ENCODE measurements around the gene RASL10B. TPM values are rescaled to one million over a fixed set of nuclear protein-coding genes. Genes with fewer than 3 reads are reported as not detected.

RASL10B gene
- total RNA-seq, 2 donors from 2014 or later = 39.2 to 61.9 TPM

DNA sequence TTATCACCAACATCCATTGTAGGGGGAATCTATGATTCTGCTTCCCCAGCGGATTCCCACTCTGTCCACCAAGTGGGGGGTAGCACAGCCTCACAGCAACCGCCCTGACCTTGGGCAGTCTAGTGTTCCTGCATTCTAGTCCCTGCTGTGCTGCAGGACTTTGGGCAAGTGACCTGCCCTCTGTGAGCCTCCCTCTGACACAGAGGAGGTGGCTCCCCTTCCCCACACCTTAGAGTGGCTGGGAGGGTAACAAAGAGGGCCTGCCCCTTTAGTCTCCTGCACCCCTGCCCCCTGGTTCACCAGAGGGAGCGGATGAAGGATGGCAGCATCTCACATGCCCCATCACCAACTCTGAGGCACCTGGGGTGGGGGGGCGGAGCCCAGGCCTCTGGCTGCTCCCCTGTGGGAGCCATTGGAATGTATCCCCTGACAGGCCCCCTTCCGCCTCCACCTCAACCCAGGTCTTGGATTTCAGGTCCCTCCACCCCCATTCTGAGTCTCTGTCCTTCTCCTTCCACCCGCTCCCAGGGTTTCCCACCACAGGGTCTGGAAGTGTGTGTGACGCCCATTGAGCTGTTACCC lies 11.5 kb downstream of the RASL10B start:
- TF ChIP-seq, protein P1, sequence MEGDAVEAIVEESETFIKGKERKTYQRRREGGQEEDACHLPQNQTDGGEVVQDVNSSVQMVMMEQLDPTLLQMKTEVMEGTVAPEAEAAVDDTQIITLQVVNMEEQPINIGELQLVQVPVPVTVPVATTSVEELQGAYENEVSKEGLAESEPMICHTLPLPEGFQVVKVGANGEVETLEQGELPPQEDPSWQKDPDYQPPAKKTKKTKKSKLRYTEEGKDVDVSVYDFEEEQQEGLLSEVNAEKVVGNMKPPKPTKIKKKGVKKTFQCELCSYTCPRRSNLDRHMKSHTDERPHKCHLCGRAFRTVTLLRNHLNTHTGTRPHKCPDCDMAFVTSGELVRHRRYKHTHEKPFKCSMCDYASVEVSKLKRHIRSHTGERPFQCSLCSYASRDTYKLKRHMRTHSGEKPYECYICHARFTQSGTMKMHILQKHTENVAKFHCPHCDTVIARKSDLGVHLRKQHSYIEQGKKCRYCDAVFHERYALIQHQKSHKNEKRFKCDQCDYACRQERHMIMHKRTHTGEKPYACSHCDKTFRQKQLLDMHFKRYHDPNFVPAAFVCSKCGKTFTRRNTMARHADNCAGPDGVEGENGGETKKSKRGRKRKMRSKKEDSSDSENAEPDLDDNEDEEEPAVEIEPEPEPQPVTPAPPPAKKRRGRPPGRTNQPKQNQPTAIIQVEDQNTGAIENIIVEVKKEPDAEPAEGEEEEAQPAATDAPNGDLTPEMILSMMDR (IDR thresholded peaks at IDR 0.05) = no peak
- Histone ChIP-seq H3K27me3 (no peaks in the 10 kb centered on the region), H3K9me3 (no peaks in the 10 kb centered on the region), H3K27ac (no peak overlapping the region), H3K36me3 (no peaks in the 10 kb centered on the region), H3K4me3 (no peak overlapping the region), H3K4me1 (peaks cover 0 to 15% of the 10 kb centered on the region in 2 donors)
- no peak for DNase-seq (ENCODE audit: low spot score)

DNA sequence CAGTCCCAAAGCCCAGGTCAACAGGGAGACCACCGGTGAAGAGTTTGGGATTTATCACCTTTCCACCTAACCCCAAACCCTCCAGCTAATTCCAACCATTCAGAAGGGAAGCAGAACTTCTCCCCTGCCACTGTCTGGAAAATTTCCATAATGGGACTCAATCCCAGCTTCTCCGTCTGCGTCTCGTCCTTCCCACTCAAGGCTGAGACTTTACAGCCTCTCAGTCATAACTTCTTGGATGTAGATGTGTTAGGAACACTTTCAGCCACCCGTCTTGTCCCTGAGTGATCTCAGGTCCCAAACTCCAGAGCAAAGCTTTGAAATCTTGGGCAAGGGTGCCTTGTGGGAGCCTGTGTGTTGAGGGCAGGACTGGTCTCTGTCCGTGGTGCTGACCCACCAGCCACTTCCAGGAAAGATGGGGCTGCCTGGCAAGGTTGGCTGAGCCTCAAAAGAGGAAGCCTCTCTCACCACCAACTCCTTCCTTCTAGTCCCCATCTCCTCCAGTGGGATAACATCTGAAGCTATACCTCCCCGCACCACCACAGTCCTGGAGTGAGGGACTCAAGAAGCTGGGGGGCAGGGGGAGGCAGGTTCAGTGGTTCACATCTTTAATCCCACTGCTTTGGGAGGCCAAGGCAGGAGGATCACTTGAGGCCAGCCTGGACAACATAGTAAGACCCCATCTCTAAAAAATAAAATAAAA lies 12.3 kb downstream of the RASL10B start:
- no peak for DNase-seq (ENCODE audit: low spot score)
- Histone ChIP-seq H3K9me3 (no peaks in the 10 kb centered on the region), H3K4me1 (peaks cover 0 to 15% of the 10 kb centered on the region in 2 donors), H3K36me3 (no peaks in the 10 kb centered on the region), H3K4me3 (no peak overlapping the region), H3K27me3 (no peaks in the 10 kb centered on the region), H3K27ac (no peak overlapping the region)
- TF ChIP-seq, protein P1 (IDR thresholded peaks at IDR 0.05) = no peak

DNA sequence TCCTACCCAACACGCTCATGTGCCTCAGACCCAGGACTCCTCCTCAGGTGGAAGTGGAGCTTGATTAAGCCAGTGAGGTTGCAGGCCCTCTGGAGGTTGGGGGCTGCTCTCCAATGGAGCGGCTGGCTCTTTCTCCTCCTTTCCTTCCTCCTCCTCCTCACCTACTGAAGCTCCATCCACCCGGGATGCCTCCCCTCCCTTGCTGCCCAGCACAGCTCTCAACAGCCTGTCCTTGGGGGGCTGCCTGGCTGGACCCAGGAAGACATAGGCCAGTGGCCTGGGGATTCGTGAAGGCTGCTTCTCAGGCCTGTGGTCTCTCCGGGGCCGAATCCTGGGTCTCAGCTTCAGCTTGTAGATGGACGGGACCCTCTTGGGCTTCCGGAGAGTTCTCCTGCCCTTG lies 13.4 kb downstream of the RASL10B start:
- no peak for DNase-seq (ENCODE audit: low spot score)
- Histone ChIP-seq H3K9me3 (no peaks in the 10 kb centered on the region), H3K4me3 (no peak overlapping the region), H3K27me3 (no peaks in the 10 kb centered on the region), H3K36me3 (no peaks in the 10 kb centered on the region), H3K4me1 (peaks cover 0 to 22% of the 10 kb centered on the region in 2 donors), H3K27ac (no peak overlapping the region)
- TF ChIP-seq, protein P1 (IDR thresholded peaks at IDR 0.05) = no peak

DNA sequence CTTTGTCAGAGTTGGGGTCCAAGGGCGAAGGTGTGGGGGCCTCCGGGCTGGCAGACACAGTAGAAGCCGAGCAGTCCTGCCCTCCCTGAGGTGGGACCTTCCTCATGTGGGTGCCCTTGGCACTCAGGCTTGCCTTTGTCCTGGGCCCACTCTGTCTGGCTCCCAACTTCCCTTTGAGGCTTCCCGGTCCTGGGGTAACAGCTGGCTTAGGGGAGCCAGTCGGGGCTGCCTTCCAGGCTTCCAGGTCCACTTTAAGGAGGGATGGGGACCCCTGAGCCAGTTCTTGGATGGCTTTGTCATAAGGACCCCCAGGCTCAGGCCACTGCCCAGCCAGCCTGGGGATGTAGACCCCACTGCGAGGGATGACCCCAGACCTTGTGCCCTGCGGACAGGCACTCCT lies 13.8 kb downstream of the RASL10B start:
- Histone ChIP-seq H3K27me3 (no peaks in the 10 kb centered on the region), H3K4me3 (no peak overlapping the region), H3K27ac (no peak overlapping the region), H3K36me3 (no peaks in the 10 kb centered on the region), H3K9me3 (no peaks in the 10 kb centered on the region), H3K4me1 (peaks cover 0 to 26% of the 10 kb centered on the region in 2 donors)
- DNase-seq (ENCODE audit: low spot score) = no peak
- TF ChIP-seq, protein P1 (IDR thresholded peaks at IDR 0.05) = no peak

- H3K27ac ChIP-seq = no peak overlapping the region
- H3K9me3 ChIP-seq = no peaks in the 10 kb centered on the region
- H3K4me1 ChIP-seq = peaks cover 0 to 27% of the 10 kb centered on the region in 2 donors
- no peak overlapping the region for H3K4me3 ChIP-seq
- no peaks in the 10 kb centered on the region for H3K27me3 ChIP-seq
- no peaks in the 10 kb centered on the region for H3K36me3 ChIP-seq
- DNase-seq (ENCODE audit: low spot score) = no peak
- TF ChIP-seq, protein P1 (IDR thresholded peaks at IDR 0.05) = no peak
These were observed 14.4 kb downstream of the RASL10B start for GRCh38 chr17:35745749-35746320.

Data from right atrium auricular region (tissue), 2 donors.